HK-2 (cell line): ENCODE results near the gene KLC4.
A peak's percentile ranks its signal among the peaks of the same experiment; 100 is the strongest.
"Not testable (repeated sequence)": the region's sequence is repeated elsewhere in the genome, so short reads cannot be mapped to it uniquely, and the experiment has no call there.

ENCODE experiments used
- DNase-seq: peaks from one replicate; pipeline ENCODE4 v3.0.0-alpha.2; 2018; ENCODE audit not compliant: unreplicated experiment

KLC4 gene

DNA sequence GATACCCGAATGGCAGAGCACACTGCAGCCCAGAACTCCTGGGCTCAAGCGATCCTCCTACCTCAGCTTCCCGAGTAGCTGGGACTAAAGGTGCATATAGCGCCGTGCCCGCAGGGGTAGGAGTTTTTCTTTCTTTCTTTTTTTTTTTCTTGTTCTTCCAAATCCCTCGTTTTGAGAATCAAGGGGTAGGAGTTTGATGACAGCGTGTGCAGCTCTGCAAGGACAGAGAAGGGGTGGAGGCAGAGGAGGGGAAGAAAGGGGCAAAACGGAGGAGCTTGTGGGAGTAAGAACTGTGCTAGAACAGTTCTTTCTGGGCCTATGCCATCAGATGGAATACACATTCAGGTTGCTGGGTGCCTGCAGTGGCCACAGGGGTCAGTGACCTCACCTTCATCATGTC lies 22.7 kb upstream of the KLC4 start:
- DNase-seq: no peak

GRCh38 chr6:43037197-43037596 lies 22.2 kb upstream of the KLC4 start:
- DNase-seq: no peak

- DNase-seq: no peak
Observed at GRCh38 chr6:43037706-43038105, 21.7 kb upstream of the KLC4 start.

GRCh38 chr6:43038727-43039126 lies 20.7 kb upstream of the KLC4 start:
- no peak for DNase-seq

- DNase-seq: no peak
Observed at GRCh38 chr6:43040542-43041257, 18.7 kb upstream of the KLC4 start.

DNA sequence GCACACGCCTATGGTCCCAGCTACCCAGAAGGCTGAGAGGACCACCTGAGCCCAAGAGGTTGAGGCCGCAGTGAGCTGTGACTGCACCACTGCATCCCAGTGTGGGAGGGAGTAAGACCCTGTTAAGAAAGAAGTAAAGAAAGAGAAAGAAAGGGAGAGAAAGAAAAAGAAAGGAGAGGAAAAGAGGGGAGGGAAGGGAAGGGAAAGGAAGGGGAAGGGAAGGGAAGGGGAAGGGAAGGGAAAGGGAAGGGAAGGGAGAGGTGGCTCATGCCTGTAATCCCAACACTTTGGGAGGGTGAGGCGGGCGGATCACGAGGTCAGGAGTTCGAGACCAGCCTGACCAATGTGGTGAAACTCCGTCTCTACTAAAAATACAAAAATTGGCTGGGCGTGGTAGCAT lies 18.0 kb upstream of the KLC4 start:
- DNase-seq: not testable (repeated sequence)

DNA sequence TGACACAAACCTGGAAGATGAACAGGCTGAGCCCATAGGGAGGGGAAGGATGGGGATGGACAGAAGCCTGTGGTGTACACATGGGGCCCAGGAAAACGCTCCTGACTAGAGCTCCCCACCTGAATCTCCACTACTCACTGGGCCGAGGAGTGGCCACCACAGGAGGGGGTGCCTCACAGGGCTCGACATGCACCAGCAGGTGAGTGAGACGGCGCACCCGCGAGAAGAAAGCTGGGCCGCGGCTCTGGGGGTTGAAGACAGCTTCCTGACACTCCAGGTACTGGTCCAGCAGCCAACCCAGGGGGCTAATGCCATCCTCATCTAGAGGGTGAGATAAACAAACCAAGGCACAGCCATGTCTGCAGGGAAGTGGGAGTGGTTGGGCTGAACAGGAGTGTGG lies 16.1 kb upstream of the KLC4 start:
- no peak for DNase-seq

- DNase-seq: no peak
Observed at GRCh38 chr6:43045371-43045930, 14.0 kb upstream of the KLC4 start.

DNA sequence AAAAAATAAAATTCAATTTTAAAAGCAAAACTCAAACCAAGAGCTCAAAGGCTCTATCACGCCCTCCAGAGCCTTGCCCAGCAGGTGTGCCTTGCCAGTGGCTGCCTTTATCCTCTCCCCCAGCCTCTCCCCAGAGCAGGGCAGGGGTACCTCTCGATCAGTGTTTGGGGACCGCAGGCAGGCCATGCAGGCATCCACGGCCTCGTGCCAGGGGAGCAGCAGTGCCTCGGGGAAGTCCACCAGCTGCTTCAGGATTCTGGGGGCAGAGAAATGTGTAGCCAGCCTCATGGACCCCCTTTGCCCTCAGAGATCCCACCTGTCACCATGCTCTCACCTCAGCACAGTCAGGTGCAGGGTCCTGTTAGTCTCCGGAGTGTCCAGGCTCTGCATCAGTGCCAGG lies 11.4 kb upstream of the KLC4 start:
- DNase-seq: no peak

DNA sequence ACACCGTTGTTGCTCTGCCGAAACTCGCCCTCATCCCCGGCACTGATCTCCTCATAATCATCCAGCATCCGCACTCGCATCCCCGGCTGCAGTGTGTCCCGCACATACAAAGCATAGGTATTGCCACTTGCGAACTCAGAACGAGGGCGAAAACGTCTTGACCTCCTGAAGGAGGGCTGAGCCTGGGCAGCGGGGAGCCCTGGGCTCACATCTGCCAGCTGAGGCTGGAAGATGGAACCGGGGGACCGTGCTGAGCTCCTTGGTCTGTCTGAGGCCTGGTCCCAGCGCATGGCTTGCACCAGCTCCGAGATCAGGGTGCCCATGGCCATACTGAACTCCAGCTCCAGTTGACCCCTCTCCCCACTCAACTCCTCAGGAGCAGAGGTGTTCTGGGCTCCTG lies 8.4 kb upstream of the KLC4 start:
- no peak for DNase-seq

GRCh38 chr6:43052225-43052841 lies 7.1 kb upstream of the KLC4 start:
- no peak for DNase-seq

DNA sequence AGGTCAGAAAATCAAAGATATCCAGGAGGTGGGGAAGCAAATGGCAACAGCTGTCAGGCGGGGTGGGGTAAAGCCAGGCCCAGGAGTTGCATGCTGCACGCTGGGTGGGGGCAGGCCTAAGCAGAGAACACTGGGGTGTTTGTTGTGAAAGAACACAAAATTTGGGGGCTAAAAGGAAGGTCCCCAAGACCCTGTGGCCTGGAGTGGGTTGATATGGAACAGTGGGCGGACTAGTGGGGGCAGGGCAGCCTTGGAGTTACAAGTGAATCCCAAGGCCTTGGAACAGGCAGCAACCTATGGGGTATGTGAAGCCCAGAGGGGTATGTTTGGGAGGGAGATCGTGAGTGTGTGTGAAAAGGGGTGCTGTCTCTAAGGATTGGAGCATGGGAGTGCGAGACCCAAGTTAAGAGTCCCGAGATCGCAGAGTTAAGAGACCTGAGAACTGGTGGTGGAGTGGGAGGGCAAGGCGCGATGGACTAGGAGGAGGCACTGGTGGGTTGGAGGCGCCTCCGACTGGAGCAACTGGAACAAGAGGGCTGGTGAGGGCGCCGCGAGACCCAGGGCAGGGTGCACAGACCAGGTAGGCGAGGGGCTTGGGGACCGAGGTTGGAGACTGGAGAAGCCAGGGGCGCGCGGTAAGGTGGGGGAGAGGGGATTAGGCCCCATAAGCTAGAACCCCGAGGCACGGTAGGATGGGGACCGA lies 6.4 kb upstream of the KLC4 start:
- DNase-seq: peak; percentile 53

DNA sequence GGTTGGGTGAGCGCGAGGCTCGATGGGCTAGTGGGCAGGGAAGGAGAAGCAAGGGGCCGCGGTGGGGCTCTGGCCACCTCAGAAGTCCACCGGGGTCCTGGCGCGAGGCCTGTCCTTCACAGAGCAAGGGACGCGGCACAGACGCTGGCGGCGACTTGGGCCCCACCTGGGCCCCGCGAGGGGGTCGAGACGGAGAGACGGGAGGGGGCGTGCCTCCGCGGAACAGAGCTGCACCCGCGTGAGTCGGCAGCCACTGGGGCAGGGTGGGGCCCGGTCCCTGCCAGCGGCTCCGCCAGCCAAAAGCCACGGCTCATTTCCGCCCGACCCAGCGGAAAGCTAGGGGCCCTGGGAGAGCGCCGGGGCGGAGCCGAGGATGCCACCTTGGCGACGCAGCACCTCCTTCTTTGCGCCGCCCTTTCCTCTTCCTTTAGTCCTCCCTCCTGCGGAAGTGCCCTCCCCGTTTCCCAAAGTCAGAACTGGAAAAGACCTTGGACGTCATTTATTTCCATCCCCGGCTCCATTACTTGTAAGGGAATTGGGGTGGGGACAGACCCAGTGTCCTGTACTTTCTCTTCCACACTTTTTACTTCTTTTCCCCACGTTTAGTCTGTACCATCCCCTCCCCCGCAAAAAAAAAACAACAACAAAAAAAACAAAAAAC lies 5.8 kb upstream of the KLC4 start, which contains the start of gene CUL7:
Gene CUL7 (minus strand): TSS at position 307 of the 661 bp plus-strand sequence. CDS start 1,063 bp downstream, outside the sequence.
- peak; percentile 95 for DNase-seq

GRCh38 chr6:43054206-43054943 lies 5.1 kb upstream of the KLC4 start:
- DNase-seq: no peak

DNA sequence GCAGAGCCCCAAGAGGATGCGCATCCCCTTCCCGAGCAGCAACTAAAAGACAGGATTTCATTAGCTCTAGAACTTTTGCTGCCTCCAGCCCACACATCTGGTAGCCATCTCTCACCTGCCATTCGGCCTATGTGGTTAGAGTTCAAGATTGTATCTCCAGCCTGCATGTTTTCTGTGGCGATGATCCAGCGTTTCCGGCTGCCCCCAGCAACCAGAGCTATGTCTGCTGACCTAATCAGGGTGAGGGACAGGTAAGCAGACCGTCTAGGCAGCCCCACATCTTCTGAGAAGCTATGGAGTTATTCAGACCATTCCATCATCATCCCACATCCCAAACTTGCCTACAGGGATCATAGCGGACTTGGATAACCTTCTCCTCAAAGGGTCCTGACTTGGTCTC lies 3.5 kb upstream of the KLC4 start:
- DNase-seq: no peak

- DNase-seq: no peak
Observed at GRCh38 chr6:43058531-43058930, 900 bp upstream of the KLC4 start.

DNA sequence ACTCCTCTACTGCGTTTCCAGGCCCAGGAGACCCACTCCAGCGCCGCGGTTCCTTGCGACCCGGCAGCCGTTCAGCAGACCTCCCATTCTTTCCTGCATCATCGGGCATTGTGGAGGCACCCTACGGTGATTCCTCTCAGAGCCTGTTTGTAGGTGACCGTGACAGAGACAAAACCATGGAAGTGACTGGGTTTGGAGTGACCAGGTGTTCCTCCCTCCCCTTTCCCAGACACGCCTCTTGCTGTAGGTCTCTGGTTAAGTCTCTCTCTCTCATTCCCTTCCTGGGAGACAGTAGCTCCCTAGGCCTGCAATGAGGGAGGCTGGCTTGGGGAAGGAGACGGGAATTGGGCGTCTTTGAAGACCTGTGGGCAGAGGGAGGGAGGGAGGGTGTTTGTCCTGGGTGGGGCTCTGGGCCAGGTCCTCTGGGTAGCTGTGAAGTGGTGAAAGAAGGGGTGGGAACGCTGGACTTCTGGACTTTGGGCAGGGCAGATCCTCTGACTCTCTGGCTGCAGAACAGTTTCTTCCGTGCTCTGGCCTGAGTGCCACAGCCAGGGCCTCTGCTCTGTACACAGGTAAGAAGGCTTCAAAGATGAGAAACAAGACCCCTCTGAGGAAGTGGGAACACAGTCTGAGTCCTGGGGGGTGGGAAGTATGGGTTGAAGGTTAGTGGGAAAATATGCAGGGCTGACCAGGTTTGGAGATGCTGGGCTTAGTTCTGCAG lies 763 bp downstream of the KLC4 start:
- no peak for DNase-seq

DNA sequence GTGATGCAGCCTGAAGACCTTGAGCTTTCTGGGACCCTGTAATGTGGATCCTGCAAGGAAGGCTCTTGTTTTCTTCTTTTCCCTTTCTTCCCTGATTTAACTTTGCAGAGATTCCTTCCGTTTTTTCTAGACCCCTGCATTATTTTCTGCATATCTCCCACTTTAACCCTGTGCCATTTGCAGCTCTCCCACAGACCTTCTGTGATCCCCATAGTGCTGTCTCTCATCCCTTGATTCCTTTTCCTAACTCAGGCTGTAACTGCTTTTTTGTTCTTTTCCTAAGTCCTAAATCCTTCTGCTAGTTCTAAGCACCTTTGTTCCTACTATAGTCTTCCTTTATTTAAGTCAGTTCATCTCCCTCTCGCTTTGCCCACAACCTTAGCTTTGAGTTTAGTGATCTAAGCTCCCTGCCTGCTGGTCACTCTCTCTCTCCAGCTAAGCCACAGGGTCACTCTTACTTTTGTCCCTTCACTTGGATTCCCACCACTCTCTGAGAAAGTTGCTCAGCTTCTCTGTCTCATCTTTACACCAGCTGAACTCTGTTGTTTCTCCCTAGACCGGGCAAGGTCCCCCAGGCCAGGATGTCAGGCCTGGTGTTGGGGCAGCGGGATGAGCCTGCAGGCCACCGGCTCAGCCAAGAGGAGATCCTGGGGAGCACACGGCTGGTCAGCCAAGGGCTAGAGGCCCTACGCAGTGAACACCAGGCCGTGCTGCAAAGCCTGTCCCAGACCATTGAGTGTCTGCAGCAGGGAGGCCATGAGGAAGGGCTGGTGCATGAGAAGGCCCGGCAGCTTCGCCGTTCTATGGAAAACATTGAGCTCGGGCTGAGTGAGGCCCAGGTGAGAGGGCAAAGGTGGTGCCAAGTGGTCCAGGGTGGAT lies 1.6 kb downstream of the KLC4 start:
- no peak for DNase-seq

DNA sequence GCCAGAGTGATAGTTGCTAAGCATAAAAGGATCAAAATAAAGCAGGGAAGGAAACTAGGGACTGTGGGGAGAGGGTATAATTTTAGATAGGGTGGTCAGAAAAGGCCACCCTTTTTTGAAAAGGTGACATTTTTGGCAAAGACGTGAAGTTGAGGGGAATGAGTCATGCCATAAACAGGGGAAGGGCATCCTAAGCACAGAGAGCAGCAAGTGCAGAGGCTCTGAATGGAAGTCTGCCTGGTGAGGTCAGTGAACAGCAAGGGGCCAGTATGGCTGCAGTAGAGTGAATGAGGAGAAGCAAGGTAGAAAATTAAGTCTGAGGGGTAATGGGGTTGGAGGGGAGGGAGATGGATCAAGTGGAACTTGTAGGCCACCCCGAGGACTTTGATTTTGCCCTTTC lies 2.4 kb downstream of the KLC4 start:
- no peak for DNase-seq

DNA sequence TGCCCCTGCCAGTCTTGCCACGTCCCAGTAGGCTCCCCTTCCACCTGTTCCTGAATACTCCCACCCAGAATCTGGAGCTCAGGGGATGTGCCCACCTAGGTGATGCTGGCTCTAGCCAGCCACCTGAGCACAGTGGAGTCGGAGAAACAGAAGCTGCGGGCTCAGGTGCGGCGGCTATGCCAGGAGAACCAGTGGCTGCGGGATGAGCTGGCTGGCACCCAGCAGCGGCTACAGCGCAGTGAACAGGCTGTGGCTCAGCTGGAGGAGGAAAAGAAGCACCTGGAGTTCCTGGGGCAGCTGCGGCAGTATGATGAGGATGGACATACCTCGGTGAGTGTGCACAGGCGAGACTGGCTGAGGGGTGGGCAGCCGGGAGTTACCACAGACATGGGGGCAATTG lies 3.4 kb downstream of the KLC4 start:
- DNase-seq: no peak
